ENCODE measurements around the gene SHC3.

The SHC3 gene

DNA sequence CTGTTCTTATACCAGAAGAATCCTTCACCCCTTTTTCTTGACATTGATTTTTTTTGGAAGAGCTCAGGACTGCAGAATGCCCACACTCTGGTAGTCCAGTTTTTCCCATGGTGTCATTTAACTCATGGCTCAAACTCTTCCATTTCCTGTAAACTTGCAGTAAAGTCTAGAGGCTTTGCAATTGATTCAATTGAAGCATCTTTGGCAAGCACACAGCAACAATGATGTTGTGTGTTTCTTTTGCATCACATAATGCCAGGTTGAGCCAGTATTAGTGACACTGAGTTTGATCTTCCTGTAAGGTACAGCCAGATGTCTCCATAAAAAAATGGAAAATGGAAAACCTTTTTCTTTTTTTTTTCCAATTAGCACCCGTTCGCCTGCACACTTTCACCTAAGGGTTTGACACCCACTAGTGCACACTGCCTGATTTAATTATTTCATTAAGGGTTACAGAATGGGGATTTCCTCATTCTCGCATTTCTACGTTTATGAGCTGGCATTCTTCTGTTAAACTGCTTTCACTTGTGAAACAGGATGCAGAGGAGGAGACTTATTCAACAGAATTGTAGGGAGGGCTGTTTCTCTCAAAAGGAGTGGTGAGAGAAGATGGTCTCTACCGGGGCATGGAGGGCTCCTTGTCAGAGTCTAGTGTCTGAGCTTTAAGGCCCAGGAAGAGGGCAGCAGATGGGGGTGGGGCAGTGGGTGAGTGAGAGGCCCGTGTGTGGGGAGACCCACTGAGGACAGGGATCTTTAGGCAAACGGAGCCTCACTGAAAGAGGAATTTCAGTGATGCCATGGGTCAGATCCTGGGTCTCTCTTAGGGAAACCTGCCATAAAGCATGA, 189.6 kb downstream of the SHC3 start:
- DNase-seq (ENCODE audit: low read depth in 1 of 2, low spot score in 1 of 2), result no peak

DNA sequence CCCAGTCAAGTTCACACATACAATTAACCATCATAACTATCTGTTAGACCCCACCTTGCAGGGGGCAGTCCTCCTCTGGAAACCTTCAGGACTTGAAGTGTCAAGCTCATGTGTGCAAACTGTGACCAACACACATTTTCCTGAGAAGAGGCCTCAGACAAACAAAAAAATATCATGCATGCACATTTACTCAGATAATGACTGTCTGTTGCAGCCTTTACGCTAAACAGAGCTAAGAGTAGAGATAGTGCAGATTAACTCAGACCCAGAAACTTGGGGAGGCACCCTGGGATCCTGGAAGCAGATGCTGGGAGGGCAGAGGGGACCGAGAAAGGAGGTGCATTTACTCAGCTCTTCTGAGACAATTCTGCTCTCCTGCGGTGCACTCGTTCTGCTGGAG, 191.0 kb downstream of the SHC3 start:
- DNase-seq (ENCODE audit: low read depth in 1 of 2, low spot score in 1 of 2), result no peak

- DNase-seq (ENCODE audit: low read depth in 1 of 2, low spot score in 1 of 2), result no peak
Observed at GRCh38 chr9:88986776-88987175, 191.8 kb downstream of the SHC3 start.

DNA sequence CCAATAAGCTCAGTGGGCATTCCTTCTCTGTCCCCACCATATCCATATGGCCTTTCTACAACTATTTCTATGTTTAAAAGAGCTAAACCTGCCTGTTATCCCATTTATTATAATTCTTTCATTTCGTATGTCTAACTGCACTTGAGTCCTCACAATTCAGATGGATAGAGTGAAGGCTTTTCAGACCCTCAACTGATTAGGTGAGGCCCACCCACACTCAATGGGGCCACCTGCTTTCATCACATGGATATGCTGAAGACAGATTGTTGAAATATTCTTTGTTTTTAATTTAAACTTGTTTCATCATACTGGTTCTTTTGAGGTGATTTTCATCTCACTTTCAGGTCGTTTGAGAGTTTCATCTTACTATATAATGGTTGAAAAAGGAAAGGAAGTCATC, 193.0 kb downstream of the SHC3 start:
- no peak for DNase-seq (ENCODE audit: low read depth in 1 of 2, low spot score in 1 of 2)

GRCh38 chr9:88984543-88984883, 194.1 kb downstream of the SHC3 start:
- DNase-seq (ENCODE audit: low read depth in 1 of 2, low spot score in 1 of 2), result no peak

DNA sequence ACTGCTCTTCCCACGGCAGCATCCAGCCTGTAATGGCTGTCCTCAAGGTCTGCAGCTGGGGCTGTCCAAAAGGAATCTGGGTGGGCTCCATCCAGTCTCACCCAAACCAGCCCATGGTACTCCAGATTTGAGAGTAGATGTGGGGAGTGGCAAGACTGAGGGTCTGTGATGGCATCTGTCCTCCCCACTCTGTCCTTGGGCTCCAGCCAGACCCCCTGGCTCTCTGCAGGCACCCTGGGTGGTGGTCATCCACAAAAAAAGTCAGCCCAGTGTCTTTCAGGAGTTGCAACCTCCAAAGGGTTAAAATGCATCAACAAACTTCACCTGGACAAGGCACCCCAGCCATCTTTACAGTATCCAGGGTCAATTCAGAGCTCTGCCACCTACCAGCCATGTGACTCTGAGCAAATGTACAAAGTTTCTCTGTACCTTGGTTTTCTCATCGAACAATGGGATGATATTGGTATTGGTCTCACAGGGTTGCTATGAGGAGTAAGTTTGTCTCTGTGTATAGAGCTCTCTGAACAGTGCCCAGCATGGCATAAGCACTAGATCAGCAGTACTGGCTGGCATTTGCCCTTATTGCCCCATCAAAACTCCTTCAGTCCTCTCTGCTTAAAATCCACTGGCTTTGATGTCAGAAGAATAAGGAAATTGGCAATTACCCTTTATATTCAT, 194.6 kb downstream of the SHC3 start:
- no peak for DNase-seq (ENCODE audit: low read depth in 1 of 2, low spot score in 1 of 2)

DNA sequence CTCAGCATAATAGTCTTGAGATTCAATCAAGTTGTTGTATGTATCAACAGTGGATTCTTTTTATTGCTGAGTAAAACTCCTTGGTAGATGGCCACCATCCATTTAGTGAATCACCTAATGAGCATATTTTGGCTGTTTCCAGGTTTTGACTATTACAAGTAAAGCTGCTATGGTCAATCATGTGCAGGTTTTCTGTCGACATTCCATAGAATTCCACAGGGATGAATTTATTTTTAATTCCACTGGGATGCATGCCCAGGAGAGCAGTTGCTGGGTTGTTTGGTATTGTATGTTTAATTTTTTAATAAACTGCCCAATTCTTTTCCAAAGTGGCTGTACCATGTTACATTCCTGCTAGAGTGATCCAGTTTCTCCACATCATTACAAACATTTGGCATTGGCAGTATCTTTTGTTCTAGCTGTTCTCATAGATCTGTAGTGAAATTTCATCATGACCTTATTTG, 197.8 kb downstream of the SHC3 start:
- no peak for DNase-seq (ENCODE audit: low read depth in 1 of 2, low spot score in 1 of 2)

DNA sequence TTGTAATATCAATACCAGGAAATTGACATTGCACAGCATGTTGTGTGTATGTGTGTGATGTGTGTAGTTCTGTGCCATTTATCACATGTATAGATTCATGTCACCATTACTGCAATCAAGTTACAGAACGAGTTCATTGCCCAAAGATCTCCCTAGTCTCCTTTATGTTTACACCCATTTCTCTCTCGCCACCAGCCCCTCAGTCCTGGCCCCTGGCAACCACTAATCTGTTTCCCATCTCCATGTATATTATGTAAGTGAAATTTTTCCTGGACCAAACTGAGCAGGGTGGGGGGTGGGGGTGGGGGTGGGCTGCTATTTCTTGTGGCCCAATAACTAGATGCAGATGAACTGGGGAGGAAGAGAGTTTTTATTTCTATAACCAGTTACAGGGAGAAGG, 198.8 kb downstream of the SHC3 start:
- no peak for DNase-seq (ENCODE audit: low read depth in 1 of 2, low spot score in 1 of 2)

DNA sequence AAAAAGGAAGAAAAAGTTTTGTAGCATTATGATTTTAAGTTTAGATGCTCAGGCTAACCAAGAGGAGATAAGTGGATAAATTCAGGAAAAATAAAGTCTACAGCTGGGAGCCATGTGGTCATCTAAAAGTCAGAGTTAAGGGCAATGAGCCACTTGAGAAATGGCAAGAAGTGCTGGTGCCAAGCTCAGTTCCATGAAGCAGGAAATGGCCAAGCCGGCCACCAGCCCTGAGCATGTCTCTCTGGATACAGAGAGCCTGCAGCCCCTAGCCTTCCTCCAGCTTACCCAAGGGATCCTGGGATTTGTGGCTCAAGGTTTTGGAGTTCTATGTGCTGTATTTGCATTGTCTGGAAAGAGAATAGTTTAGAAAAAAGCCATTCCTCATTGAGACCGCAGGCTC, 199.6 kb downstream of the SHC3 start:
- DNase-seq (ENCODE audit: low read depth in 1 of 2, low spot score in 1 of 2), result no peak

- no peak for DNase-seq (ENCODE audit: low read depth in 1 of 2, low spot score in 1 of 2)
Observed at GRCh38 chr9:88978034-88978433, 200.6 kb downstream of the SHC3 start.

- DNase-seq (ENCODE audit: low read depth in 1 of 2, low spot score in 1 of 2), result no peak
Observed at GRCh38 chr9:88976890-88977257, 201.7 kb downstream of the SHC3 start.

- DNase-seq (ENCODE audit: low read depth in 1 of 2, low spot score in 1 of 2), result no peak
Observed at GRCh38 chr9:88975966-88976889, 202.4 kb downstream of the SHC3 start.

GRCh38 chr9:88974641-88975040, 204.0 kb downstream of the SHC3 start:
- DNase-seq (ENCODE audit: low read depth in 1 of 2, low spot score in 1 of 2), result no peak

GRCh38 chr9:88973281-88974045, 205.2 kb downstream of the SHC3 start:
- DNase-seq (ENCODE audit: low read depth in 1 of 2, low spot score in 1 of 2), result no peak

DNA sequence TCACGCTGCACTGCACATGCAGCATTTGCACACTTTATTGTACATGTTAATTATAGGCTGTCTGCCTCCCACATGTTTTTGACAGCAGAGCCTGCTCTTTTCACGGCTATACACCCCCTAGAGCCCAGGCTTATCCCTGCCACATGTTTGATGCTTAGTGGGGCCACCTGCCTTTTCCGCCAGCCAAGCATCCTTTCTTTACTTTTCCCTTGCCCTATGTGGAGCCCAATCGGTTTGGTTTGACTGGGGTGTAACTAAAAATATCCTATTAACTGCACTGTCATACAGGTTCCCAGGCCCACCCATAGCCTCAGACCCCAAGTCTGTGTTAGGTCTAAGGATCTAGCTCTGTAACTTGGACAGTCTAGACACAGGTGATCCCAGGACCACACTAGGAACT, 206.2 kb downstream of the SHC3 start:
- DNase-seq (ENCODE audit: low read depth in 1 of 2, low spot score in 1 of 2), result no peak

GRCh38 chr9:88971131-88971960, 207.3 kb downstream of the SHC3 start:
- DNase-seq (ENCODE audit: low read depth in 1 of 2, low spot score in 1 of 2), result no peak

- no peak for DNase-seq (ENCODE audit: low read depth in 1 of 2, low spot score in 1 of 2)
Observed at GRCh38 chr9:88969646-88970373, 208.8 kb downstream of the SHC3 start.

DNA sequence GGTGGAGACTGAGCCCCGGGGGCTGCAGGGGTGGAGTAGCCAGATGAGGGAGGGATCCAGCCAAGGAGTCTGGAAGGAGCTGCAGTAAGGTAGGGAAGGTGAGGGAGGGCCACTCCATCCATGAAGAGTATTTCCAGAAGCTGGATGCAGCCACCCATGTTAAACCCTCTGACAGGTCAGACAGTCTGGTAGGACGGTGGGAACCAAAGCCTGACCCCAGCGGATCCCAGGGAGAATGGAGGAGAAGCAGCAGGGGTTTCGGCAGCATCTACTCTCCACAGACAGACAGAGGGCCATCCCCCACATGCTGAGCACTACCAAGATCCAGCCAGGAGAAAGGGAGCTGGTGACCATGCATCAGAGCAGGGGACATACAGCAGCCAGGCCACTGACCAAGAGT, 209.8 kb downstream of the SHC3 start:
- no peak for DNase-seq (ENCODE audit: low read depth in 1 of 2, low spot score in 1 of 2)

DNA sequence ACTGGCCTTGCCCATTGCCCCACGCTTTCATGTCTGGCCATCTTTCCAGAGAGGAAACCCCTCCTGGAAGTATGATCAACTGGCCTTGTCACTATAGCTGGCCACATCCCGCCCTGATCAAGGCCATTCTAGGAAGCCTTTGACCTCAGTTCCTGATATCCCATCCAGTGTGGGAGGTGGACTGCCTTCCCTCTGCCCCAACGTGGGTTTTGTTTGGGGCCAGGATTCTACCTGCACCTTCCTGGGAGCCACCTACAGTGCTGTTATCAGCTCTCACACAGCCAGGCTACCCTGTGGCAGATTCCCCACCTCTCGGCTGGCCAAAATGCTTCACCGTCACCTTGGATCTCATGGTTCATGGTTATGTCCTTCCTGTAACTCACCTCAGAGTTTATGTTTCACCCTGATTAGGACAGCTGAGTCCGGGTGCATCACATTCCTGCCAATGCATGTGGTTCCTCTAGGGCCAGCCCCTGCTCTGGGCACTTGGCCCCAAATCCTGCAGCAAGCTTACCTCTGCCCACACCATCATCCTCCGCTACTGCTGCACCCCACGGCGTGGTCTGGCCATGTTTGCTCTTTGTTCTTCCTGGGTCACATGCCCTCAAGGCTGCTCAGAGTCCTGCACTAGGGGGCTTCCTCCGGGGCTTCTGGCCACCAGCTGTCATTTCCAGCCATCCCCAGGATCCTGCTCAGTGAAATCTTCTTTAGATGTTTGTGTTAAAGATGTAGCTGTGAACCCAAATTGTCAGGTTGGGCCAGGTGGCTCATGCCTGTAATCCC, 211.5 kb downstream of the SHC3 start:
- DNase-seq (ENCODE audit: low read depth in 1 of 2, low spot score in 1 of 2), result no peak
